ENCODE results near the gene GOLGA6B.
"Not testable (repeated sequence)": the region's sequence is repeated elsewhere in the genome, so short reads cannot be mapped to it uniquely, and the experiment has no call there.

GOLGA6B gene, protein sequence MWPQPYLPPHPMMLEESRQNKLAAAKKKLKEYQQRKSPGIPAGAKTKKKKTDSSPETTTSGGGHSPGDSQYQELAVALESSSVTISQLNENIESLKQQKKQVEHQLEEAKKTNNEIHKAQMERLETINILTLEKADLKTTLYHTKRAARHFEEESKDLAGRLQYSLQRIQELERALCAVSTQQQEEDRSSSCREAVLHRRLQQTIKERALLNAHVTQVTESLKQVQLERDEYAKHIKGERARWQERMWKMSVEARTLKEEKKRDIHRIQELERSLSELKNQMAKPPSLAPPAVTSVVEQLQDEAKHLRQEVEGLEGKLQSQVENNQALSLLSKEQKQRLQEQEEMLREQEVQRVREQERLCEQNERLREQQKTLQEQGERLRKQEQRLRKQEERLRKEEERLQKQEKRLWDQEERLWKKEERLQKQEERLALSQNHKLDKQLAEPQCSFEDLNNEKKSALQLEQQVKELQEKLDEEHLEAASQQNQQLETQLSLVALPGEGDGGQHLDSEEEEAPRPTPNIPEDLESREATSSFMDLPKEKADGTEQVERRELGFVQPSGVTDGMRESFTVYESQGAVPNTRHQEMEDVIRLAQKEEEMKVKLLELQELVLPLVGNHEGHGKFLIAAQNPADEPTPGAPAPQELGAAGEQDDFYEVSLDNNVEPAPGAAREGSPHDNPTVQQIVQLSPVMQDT

DNA sequence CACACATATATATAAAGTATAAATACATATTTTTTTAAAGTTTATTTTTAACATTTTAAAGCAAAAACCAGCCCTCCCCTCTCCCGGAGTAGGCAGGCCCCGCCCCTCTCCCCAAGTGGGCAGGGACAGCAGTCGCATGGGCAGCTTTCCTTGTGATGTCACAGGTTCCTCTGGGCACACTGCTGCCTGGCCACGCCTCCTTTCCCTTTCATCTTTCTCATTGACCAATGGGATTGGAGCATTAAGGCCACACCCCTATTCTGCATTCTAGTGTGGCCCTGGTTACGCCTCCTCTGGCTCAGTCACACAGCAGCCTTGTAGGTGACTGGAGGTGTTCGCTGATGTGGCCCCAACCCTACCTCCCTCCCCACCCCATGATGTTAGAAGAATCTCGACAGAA is at the start of gene GOLGA6B:
Gene GOLGA6B (plus strand): TSS at position 301 of the 400 bp plus-strand sequence. CDS start 41 bp downstream, at position 342.
- not testable (repeated sequence) for H3K4me3 ChIP-seq (ENCODE audit: low read depth, low read length); H3K27ac ChIP-seq; H2AFZ ChIP-seq; H3K79me2 ChIP-seq; H3K9ac ChIP-seq; H3K27me3 ChIP-seq (ENCODE audit: control insufficient read depth, insufficient read depth, low read length); H3K36me3 ChIP-seq (ENCODE audit: control insufficient read depth, insufficient read depth, low read length); H3K9me3 ChIP-seq (ENCODE audit: control insufficient read depth, low read length); H3K4me2 ChIP-seq (ENCODE audit: low read length); H3K4me1 ChIP-seq

DNA sequence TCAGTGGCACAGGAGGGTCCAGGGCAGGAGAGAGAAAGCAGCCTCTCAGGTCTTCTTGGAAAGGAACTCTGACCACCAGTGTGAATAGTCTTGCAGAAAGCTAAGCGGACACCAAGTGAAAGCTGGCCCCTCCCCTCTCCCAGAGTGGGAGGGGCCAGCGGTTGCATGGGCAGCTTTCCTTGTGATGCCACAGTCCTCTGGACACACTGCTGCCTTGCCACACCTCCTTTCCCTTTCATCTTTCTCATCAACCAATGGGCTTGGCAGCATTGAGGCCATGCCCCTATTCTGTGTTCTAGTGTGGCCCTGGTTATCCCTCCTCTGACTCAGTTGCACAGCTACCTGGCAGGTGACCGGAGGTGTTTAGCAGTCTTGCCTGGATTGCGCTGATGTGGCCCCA is 49.7 kb upstream of the GOLGA6B start:
- no peaks in the 10 kb centered on the region for H3K27me3 ChIP-seq (ENCODE audit: control insufficient read depth, insufficient read depth, low read length)

DNA sequence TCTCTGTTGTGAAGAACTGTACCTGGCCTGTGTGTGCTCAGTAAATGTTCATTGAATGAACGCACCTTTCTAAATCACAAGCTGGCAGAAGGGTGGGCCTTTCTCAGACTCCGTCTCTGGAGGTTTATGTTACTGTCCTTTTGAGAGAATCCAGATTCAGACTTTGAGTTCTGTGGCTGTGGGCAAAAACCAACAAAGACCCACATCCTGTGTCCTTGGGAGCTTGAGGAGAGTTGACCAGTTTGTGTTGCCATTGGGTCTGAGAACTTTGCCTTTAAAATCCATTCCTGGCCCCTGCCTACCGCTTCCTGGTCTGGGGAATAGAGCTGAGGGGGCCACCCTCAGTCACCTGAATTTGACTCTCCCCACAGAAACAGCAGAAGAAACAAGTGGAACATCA is 46.4 kb upstream of the GOLGA6B start:
- not testable (repeated sequence) for H3K27me3 ChIP-seq (ENCODE audit: control insufficient read depth, insufficient read depth, low read length); H3K4me2 ChIP-seq (ENCODE audit: low read length); H3K4me1 ChIP-seq; H3K9me3 ChIP-seq (ENCODE audit: control insufficient read depth, low read length); H3K9ac ChIP-seq; H2AFZ ChIP-seq; H3K36me3 ChIP-seq (ENCODE audit: control insufficient read depth, insufficient read depth, low read length); H3K27ac ChIP-seq; H3K4me3 ChIP-seq (ENCODE audit: low read depth, low read length); H3K79me2 ChIP-seq

More for the DNA sequence above, 49.7 kb upstream of the GOLGA6B start:
- Histone ChIP-seq H3K9me3 (ENCODE audit: control insufficient read depth, low read length) (no peaks in the 10 kb centered on the region), H3K4me2 (ENCODE audit: low read length) (no peak overlapping the region), H3K9ac (no peak overlapping the region), H3K4me1 (no peaks in the 10 kb centered on the region), H3K4me3 (ENCODE audit: low read depth, low read length) (no peak overlapping the region), H3K36me3 (ENCODE audit: control insufficient read depth, insufficient read depth, low read length) (no peaks in the 10 kb centered on the region), H3K27ac (no peak overlapping the region), H2AFZ (no peak overlapping the region), H3K79me2 (no peaks in the 10 kb centered on the region)
- TF ChIP-seq, protein P1, sequence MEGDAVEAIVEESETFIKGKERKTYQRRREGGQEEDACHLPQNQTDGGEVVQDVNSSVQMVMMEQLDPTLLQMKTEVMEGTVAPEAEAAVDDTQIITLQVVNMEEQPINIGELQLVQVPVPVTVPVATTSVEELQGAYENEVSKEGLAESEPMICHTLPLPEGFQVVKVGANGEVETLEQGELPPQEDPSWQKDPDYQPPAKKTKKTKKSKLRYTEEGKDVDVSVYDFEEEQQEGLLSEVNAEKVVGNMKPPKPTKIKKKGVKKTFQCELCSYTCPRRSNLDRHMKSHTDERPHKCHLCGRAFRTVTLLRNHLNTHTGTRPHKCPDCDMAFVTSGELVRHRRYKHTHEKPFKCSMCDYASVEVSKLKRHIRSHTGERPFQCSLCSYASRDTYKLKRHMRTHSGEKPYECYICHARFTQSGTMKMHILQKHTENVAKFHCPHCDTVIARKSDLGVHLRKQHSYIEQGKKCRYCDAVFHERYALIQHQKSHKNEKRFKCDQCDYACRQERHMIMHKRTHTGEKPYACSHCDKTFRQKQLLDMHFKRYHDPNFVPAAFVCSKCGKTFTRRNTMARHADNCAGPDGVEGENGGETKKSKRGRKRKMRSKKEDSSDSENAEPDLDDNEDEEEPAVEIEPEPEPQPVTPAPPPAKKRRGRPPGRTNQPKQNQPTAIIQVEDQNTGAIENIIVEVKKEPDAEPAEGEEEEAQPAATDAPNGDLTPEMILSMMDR (IDR thresholded peaks at IDR 0.05), result no peak

DNA sequence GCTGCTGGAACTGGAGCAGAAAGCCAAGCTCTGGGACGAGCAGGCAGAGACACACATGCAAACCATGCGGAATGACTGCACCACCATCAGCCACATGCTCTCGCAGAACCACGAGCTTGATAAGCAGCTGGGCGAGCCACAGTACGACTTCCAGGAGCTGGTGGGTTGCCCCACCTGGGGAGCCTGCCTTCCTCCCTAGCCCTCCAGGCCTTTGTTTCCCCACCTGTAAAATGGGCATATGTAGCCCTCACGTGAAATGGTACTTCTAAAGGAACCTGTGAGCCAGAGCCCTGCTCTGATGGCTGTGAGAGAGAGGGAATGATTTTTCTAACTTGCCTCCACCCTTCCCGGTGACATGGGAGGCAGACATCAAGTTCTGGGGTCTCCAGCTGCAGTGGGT is 44.6 kb upstream of the GOLGA6B start:
- Histone ChIP-seq H3K9me3 (ENCODE audit: control insufficient read depth, low read length) (no peaks in the 10 kb centered on the region), H3K9ac (no peak overlapping the region)
- TF ChIP-seq, protein P1 (IDR thresholded peaks at IDR 0.05), result no peak

DNA sequence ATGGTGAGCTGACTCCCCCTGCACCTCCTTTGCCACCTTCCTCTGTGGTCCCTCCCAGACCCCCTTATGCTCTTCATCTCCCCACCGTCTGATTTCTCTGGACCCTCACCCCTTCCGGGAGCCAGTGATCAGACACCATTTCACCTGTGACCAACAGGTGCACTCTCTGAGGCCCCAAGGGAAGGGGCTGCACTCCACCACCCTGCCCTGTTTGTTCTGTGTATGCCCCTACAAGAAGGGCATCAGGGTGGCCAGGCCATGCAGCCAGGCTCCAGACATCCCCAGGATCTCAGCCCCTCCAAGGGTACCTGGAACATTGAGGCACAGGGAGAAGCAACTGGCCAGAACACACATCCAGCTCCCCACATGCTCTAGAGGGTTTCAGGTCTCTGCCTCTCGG is 42.2 kb upstream of the GOLGA6B start:
- H3K36me3 ChIP-seq (ENCODE audit: control insufficient read depth, insufficient read depth, low read length); H3K9me3 ChIP-seq (ENCODE audit: control insufficient read depth, low read length); H2AFZ ChIP-seq: not testable (repeated sequence)

More for the DNA sequence above, 44.6 kb upstream of the GOLGA6B start:
- no peak overlapping the region for H3K4me3 ChIP-seq (ENCODE audit: low read depth, low read length)
- no peaks in the 10 kb centered on the region for H3K4me1 ChIP-seq
- H3K27me3 ChIP-seq (ENCODE audit: control insufficient read depth, insufficient read depth, low read length), result no peaks in the 10 kb centered on the region
- no peaks in the 10 kb centered on the region for H3K79me2 ChIP-seq
- H3K4me2 ChIP-seq (ENCODE audit: low read length), result no peak overlapping the region
- H3K27ac ChIP-seq, result no peak overlapping the region
- no peaks in the 10 kb centered on the region for H3K36me3 ChIP-seq (ENCODE audit: control insufficient read depth, insufficient read depth, low read length)
- H2AFZ ChIP-seq, result no peak overlapping the region

DNA sequence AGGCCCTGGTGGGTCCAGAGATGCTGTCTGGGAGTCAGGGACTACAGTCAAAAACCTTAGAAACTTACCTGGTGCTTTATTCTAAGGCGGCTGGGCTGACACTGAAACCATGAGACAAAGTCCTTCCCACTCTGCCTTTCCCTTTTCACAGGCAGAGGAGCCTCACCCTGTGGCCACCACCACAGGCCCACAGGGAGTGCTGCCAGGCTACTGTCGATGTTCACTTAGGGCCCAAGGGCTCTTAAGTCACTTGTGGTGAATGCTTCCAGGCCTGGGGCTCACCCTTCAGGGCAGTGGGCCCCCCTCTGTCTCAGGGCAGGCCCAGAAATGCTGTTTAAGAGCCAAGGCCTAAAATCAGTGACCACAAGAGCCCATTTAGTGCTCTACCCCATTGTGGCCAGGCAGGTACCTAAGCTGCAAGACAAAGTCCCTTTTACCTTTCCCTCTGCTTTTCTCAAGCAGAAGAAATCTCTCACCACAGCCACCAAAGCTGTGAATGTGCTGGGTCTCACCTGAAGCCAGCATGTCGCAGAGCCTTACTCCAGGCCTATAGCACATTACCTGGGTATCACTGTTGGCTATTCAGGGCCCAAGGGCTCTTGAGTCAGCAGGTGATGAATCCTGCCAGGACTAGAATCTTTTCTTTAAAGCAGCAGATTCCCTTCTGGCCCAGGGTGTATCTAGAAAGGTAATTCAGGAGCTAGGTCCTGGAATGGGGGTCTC is 39.5 kb upstream of the GOLGA6B start:
- no peak overlapping the region for H3K27ac ChIP-seq
- H3K4me2 ChIP-seq (ENCODE audit: low read length), result no peak overlapping the region
- TF ChIP-seq, protein P1 (IDR thresholded peaks at IDR 0.05), result no peak
- H3K4me3 ChIP-seq (ENCODE audit: low read depth, low read length), result no peak overlapping the region
- H3K4me1 ChIP-seq, result no peaks in the 10 kb centered on the region
- H3K9me3 ChIP-seq (ENCODE audit: control insufficient read depth, low read length), result no peaks in the 10 kb centered on the region
- no peak overlapping the region for H2AFZ ChIP-seq
- H3K9ac ChIP-seq, result no peak overlapping the region
- no peaks in the 10 kb centered on the region for H3K36me3 ChIP-seq (ENCODE audit: control insufficient read depth, insufficient read depth, low read length)
- H3K79me2 ChIP-seq, result no peaks in the 10 kb centered on the region
- no peaks in the 10 kb centered on the region for H3K27me3 ChIP-seq (ENCODE audit: control insufficient read depth, insufficient read depth, low read length)

More for the DNA sequence above, 42.2 kb upstream of the GOLGA6B start:
- not testable (repeated sequence) for H3K4me3 ChIP-seq (ENCODE audit: low read depth, low read length); H3K9ac ChIP-seq; H3K79me2 ChIP-seq; H3K27me3 ChIP-seq (ENCODE audit: control insufficient read depth, insufficient read depth, low read length); H3K4me1 ChIP-seq; H3K4me2 ChIP-seq (ENCODE audit: low read length); H3K27ac ChIP-seq

DNA sequence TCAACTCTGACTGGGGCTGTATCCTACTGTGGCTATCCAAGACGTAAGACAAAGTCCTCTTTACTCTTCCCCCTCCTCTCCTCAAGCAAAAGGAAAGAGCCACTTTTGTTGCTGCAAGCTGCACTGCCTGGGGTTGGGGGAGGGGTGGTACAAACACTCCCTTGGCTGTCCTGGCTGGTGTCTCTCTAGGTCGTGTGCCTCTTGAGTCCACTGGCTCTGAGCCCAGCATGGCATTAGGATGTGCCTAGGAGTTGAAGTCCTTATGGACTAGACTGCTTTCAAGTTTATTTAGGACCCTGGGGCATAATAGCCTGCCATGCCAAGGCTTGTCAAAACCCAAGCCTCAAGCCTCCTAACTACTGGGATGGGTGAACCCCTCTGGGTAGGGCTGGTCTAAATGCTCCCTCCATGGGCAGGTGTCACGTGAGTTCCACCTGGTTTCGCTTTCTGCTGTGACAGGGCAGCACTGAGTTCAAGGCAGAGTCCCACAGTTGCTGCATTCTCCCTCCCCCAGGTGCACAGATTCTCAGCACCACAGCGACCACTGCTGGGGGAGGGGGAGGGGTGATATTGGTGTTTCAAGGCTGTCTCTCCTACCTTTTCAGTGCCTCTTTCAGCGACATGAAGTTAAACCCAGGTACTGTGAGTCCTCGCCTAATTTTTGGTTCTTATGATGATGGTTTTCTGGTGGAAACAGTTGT is 38.8 kb upstream of the GOLGA6B start:
- H3K9me3 ChIP-seq (ENCODE audit: control insufficient read depth, low read length); H3K4me3 ChIP-seq (ENCODE audit: low read depth, low read length); H3K36me3 ChIP-seq (ENCODE audit: control insufficient read depth, insufficient read depth, low read length); H2AFZ ChIP-seq; H3K27ac ChIP-seq; H3K27me3 ChIP-seq (ENCODE audit: control insufficient read depth, insufficient read depth, low read length); H3K4me1 ChIP-seq; H3K79me2 ChIP-seq; H3K9ac ChIP-seq; H3K4me2 ChIP-seq (ENCODE audit: low read length): not testable (repeated sequence)
